ENCODE data around the gene CAPN12.
"Not testable (repeated sequence)": the region's sequence is repeated elsewhere in the genome, so short reads cannot be mapped to it uniquely, and the experiment has no call there.

The CAPN12 gene

GRCh38 chr19:38744298-38744681 is at the start of gene CAPN12:
Gene CAPN12 (minus strand): TSS chr19:38744474. CDS start chr19:38744165, 309 bp downstream.
- no peak for DNase-seq (ENCODE audit: low read depth)

GRCh38 chr19:38793671-38794070 is 49.4 kb upstream of the CAPN12 start:
- no peak for DNase-seq (ENCODE audit: low read depth)

- DNase-seq (ENCODE audit: low read depth): no peak
Measured at GRCh38 chr19:38793177-38793576, 48.9 kb upstream of the CAPN12 start.

- DNase-seq (ENCODE audit: low read depth): no peak
Measured at GRCh38 chr19:38792250-38793111, 48.2 kb upstream of the CAPN12 start.

GRCh38 chr19:38791451-38792064 is 47.3 kb upstream of the CAPN12 start:
- not testable (repeated sequence) for DNase-seq (ENCODE audit: low read depth)

- DNase-seq (ENCODE audit: low read depth): not testable (repeated sequence)
Measured at GRCh38 chr19:38790507-38791403, 46.5 kb upstream of the CAPN12 start.

- no peak for DNase-seq (ENCODE audit: low read depth)
Measured at GRCh38 chr19:38788478-38789243, 44.4 kb upstream of the CAPN12 start, which contains the start of gene LGALS7B. Gene LGALS7B (plus strand): TSS chr19:38789200. CDS start chr19:38789227, 27 bp downstream.

- DNase-seq (ENCODE audit: low read depth): no peak
Measured at GRCh38 chr19:38786572-38787265, 42.4 kb upstream of the CAPN12 start.

GRCh38 chr19:38786061-38786460 is 41.8 kb upstream of the CAPN12 start:
- DNase-seq (ENCODE audit: low read depth): not testable (repeated sequence)

- DNase-seq (ENCODE audit: low read depth): no peak
Measured at GRCh38 chr19:38785187-38785699, 41.0 kb upstream of the CAPN12 start.

GRCh38 chr19:38784224-38784623 is 40.0 kb upstream of the CAPN12 start:
- DNase-seq (ENCODE audit: low read depth): no peak

- DNase-seq (ENCODE audit: low read depth): not testable (repeated sequence)
Measured at GRCh38 chr19:38782212-38782611, 37.9 kb upstream of the CAPN12 start.

- DNase-seq (ENCODE audit: low read depth): no peak
Measured at GRCh38 chr19:38781058-38781457, 36.8 kb upstream of the CAPN12 start.

- DNase-seq (ENCODE audit: low read depth): no peak
Measured at GRCh38 chr19:38780443-38780842, 36.2 kb upstream of the CAPN12 start.

- DNase-seq (ENCODE audit: low read depth): no peak
Measured at GRCh38 chr19:38778733-38779132, 34.5 kb upstream of the CAPN12 start.

- DNase-seq (ENCODE audit: low read depth): no peak
Measured at GRCh38 chr19:38774181-38774950, 30.1 kb upstream of the CAPN12 start.

GRCh38 chr19:38773469-38774177 is 29.3 kb upstream of the CAPN12 start, which contains the start of gene LGALS7:
Gene LGALS7 (minus strand): TSS chr19:38773517. CDS start chr19:38773492, 25 bp downstream.
- DNase-seq (ENCODE audit: low read depth): no peak

GRCh38 chr19:38771569-38771968 is 27.3 kb upstream of the CAPN12 start:
- not testable (repeated sequence) for DNase-seq (ENCODE audit: low read depth)

GRCh38 chr19:38770949-38771275 is 26.6 kb upstream of the CAPN12 start:
- DNase-seq (ENCODE audit: low read depth): not testable (repeated sequence)
